Forelimb muscle (tissue), 1 donor: ENCODE measurements around the gene IER5L. TPM values are rescaled to one million over a fixed set of nuclear protein-coding genes. Genes with fewer than 3 reads are reported as not detected.

Source experiments
- DNase-seq: peaks from one replicate; pipeline ENCODE4 v3.0.0-alpha.2; 2013; ENCODE audit warnings: low read depth
- polyA plus RNA-seq: library from polyadenylated mRNA; unstranded; fragments of 120-200 nt; gene quantifications from one replicate; pipeline ENCODE4 v1.2.1, GENCODE V29; 2013; ENCODE audit not compliant: insufficient read length

Gene IER5L
- polyA plus RNA-seq, result 4.0 TPM

DNA sequence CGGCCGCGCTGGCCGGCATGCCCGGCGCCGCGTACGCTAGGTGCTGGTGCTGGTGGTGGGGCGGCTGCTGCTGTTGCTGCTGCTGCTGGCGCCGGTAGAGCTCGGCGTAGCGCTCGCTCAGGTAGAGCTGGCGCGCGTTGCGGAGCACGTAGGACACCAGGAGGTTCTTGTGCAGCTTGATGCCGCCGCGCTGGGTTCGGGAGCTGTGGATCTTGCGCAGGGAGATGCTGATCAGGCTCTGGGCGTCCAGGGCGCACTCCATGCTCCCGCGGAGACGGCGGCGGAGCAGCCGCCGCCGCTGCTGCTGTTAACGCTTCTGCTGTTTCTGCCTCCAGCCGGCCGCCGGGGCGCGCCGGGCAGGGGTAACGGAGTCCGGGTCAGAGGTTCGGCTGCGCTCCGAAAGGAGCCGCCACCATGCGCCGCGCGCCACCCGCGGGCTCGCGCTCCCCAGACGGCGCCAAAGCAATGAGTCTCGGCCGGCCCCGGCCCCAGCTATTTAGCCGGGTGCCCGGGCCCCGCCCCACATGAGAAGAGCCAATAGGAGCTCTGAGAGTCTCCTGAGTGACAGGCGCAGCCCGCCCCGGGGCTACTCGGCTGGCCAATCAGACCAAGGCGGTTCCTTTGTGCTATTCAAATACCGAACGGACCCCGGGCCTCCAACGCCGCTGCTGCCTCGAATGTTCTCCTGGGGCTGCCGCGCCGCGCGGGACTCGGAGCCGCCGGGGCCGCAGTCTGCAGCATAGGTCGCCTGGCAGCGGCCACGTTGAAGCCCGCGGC lies at the start of gene IER5L:
IER5L (minus strand) TSS at position 471 of the 777 bp plus-strand sequence; CDS start at position 262, 209 bp downstream.
- DNase-seq, result peak; percentile 79

DNA sequence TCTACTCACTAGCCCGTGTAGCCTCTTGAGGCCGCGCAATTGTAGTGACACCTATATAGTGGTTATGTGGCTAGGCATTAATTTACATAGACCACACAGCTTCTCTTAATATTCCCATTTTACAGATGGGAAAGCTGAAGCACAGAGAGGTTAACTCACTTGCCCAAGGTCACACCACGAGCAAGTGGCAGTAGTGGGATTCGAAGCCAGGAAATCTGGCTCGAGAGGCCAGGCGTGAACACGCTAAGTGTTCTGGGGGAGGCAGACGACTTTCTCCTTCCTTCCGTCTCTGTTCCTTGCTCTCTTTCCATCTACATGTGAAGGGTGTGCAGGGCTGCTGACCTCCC lies 49.8 kb upstream of the IER5L start:
- no peak for DNase-seq

DNA sequence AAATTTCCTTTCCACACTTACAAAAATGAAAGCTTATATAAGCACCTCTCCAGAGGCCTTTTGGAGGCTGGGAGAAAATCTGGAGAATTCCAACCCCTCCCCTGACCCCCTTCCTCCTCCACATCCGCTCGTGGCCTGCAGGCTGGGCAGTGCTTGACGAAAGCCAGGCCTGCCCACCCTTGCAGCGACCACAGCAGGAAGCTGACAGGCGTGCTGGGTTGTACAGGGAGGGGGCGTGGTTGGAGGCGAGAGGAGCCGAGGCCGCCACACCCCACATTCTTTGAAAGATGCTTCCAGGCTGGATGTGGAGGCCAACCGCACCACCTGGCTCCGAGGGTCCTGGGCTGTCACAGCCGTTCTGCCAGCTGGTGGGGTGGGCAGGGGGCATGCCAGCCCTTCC lies 47.8 kb upstream of the IER5L start:
- DNase-seq, result no peak

DNA sequence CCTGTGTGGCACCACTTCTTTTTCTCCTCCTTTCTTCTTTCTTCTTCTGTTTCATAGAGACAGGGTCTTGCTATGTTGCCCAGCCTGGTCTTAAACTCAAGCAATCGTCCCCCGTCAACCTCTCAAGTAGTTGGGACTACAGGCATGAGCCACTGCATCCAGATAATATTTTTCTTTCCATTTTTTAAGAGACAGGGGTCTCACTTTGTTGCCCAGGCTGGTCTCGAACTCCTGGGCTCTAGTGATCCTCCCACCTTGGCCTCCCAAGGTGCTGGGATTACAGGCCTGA lies 47.4 kb upstream of the IER5L start:
- no peak for DNase-seq

DNA sequence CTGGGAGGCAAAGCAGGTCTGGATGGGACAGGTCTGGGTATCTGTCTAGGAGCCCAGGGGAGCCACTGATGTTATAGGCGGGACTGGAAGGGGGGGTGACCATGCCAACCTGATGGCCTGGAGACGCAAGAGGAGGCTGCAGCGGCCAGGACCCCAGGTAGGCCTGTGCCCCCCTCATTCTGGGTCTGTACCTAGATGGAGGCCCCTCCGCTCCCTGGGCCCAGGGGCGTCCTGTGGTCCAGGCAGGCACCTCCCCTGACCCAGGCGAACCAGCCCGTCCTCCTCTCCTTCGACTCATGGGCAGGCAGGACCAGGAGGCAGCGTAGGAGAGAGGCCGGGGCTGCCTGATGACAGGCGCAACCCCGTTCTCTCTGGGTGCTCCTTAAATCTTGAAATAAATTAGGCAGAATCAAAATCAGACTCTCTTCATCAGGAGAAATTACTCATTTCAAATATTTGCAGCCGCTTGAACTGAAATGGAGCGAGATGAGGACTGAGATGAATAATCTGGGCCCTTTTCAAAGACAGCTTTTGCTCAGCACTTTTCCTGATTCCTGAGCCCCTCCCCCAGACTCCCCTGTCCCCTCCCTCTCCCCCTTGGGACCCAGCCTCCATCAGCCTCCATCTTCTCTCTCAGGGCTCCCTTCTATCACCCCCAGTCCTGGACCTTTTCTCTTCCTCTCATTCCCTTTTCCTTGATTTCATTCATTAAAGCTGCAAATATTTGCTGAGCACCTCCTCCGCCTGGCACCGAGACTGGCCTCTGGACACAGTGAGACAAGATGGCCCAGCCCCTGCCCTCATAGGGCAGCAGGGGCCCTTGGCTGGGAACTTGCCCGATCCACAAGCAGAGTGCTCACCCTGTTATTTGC lies 46.8 kb upstream of the IER5L start:
- no peak for DNase-seq

DNA sequence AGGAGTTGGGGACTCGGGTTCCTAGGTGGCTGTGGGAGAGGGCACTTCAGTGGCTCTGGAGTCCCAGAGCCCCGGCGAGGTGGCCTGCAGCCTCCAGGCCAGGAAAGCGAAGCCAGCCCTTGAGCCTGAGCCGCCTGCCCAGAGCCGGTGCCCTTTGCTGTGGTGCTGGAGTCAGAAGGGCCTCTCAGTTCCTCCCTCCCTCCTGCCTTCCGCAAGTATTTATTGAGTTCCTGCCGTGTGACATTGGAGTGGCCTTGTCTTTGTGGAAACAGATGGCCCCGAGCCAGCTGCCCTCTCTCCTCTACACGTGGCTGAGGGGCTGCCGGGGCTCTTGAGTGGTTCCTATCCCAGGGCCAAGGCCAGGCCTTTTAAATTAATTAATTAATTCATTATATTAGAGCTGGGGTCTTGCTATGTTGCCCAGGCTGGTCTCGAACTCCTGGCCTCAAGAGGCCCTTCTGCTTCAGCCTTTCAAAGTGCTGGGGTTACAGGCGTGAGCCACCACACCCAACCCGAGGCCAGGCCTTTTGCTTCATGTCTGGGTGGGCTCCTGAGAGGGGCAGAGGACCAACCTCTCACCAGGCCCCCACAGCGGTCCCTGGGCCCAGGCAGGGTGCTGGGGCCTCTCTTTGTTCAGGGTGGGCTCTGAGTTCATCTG lies 45.6 kb upstream of the IER5L start:
- no peak for DNase-seq

DNA sequence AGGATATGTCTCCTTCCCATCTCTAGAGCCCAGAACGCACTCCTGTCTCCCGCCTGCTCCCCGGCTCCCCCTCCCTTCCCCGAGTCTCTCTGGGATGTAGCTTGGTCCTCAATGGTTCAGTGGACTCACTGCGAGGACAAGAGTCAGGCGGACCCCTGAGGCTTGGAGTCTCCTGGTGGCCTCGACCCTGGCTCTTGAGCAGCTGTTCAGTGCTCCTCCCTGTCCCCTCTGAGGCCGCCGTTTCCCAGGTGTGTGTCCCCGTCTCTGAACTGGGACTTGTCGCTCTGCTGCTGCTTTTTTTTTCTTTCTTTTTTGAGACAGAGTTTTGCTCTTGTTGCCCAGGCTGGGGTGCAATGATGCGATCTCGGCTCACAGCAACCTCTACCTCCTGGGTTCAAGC lies 44.8 kb upstream of the IER5L start:
- no peak for DNase-seq

DNA sequence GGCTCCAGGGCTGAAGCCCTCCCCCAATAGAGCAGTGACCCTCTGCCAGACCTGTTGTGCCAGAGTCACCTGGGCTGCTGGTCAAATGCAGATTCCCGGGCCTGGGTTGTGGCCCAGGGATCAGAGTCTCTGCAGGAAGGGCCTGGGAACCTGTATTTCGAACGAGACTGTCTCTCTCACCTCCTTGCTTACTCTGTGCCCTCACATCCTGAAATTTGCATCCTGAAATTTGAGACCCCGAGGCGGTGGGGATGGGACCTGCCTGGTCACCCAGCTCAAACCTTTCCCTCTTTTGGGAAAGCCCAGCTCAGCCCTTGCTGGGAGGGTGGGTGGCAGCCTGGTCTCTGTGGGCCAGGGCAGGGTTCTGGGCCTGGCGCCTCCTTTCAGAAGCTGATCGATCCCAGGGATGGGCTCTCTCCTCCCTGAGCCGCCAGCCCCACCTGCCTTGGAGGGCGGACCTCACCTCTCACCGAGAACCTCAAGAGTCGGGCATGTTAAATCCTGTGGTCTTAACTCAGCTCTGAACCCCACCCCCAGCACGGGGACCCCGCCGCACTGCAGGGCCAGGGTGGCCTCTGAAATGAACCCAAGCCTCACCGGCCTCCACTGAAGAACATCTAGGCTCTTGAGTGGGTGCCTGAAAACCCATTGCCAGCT lies 44.0 kb upstream of the IER5L start:
- DNase-seq, result no peak

DNA sequence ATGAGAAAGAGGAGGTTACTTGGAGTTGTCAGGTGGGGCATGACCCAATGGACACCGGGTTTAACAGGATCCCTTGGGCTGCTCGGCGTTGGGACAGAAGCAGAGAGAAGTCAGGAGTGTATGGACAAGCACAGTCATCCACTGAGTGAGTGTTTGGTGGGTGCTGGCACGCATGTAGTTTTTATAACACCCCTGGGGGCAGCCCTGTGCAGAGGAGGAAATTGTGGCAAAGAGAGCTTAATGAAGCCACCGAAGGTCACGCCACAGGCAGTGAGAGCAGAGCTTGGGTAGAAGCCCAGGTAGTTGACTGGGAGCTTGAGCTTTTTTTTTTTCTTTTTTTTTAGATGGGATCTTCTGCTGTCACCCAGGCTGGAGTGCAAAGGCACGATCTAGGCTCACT lies 43.2 kb upstream of the IER5L start:
- DNase-seq, result no peak

DNA sequence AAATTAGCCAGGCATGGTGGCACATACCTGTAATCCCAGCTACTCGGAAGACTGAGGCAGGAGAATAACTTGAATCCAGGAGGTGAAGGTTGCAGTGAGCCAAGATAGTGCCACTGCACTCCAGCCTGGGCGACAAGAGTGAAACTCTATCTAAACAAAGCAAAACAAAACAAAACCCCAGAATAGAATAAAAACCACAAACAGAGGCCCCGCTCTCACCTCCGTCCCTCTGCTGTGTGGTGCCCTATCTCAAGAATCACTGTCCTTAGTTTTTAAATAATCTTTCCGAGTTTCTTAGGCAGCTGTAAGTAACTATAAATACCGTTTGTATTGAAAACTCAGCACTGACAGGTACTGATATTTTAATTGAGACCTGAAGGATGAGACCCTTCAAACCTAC lies 42.7 kb upstream of the IER5L start:
- DNase-seq, result no peak

DNA sequence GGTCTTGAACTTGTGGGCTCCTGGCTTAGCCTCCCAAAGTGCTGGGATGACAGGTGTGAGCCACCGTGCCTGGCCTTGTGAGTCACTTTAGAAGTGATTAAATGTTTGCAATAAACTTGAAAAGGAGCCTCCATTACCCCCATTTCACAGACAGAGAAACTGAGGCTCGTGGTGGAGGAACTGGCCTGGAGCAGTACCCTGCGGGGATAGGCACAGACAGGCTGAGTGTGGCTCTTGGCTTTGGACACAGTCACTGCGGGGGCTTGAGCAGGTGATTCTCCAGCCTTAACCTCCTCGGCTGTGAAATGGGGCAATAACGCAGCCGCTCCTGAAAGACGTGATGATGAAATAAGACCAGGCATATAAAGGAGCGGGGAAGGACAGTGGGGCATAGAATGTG lies 40.9 kb upstream of the IER5L start:
- DNase-seq, result no peak

DNA sequence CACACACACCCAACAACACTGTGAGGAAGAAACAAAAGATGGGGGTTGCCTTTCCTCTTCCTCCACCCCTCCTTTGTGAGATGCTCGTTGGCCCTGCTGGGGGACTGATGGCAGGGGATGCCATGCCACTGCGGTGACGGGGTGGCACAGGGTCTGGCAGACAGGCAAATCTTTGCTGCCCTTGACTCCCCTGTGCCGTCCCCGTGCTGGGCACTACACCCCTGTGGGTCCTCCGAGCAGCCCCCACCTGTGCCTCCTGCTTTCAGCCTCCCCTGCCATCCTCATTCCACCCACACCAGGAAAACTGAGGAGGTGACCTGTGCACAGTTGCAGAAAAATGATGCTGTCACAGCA lies 40.2 kb upstream of the IER5L start:
- no peak for DNase-seq

DNA sequence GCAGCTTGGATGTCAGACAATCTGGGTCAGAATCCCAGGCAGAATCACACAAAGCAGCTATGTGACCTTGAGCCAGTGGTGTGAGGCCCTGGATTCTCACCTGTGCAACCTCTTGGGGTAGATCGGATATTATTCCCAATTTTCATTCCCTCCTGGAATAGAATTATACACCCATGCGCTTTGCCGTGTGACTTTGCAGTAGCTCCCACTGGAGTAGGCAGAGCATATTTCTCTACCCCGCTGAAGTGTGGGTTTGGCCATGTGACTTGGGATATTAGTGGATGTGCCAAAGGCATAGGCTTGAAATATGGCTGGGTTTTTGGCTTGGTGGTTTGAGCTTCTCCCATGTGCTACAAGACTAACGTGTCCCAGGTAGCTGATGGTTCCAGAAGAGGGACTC lies 35.5 kb upstream of the IER5L start:
- no peak for DNase-seq

DNA sequence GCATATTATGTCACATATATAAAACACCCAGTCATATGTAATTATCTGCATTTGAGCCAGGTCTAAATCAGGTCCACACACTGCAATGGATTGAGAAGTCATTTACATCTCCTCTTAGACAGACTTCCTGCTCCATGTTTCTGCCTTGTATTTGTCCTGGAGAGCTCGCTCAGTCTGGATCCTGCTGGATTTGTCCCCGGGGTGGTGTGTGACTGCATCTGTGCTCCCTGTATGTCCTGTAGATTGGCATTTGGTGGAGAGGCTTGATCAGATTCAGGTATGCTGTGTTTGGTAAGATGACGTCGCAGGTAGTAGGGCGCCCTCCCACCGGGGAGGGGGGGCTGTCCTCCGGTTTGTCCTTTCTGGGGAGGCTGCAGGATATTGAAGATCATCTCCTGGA lies 33.6 kb upstream of the IER5L start:
- no peak for DNase-seq

DNA sequence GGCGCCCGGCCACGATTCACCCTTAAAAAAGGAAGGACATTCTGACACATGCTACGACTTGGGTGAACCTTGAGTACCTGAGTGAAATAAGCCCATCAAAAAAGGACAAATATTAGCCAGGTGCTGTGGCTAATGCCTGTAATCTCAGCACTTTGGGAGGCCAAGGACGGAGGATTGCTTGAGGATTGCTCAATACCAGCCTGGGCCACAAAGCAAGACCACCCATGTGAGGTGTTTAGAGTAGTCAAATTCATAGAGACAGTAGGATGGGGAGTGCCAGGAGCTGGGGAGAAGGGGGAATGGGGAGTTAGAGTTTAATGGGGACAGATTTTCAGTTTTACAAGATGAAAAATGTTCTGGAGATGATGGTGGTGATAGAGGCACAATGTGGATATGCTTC lies 32.1 kb upstream of the IER5L start:
- no peak for DNase-seq

DNA sequence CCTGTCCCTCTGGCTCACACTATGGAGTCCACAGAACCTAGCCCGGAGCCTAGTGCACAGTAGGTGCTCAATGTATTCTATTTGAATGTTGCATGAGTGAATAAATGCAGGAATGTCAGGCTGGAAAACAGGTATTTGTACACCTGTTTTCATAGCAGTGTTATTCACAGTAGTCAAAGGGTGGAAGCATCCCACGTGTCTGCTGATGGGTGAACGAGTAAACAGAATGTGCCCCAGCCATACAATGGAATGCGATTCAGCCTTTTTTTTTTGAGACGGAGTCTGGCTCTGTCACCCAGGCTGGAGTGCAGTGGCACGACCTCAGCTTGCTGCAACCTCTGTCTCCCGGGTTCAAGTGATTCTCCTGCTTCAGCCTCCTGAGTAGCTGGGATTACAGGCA lies 31.5 kb upstream of the IER5L start:
- DNase-seq, result no peak

DNA sequence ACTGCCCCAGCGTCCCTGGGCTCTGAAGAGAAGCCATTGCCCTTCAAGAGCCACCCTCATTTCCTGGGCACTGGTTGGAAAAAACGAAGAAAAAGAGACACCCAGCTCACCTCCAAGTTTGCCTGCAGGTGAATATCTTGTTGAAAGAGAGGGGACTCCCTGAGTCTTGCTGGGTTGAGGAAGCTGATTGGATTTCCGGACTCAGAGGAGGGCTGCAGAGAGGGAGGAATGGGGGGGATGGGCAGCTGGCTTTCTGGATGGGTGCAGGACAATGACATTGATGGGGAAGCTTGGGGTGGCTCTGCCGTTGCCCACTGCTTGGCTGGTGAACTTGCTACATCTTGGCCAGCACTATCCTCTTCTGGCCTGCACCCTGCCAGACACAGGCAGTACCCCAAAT lies 31.0 kb upstream of the IER5L start:
- no peak for DNase-seq

DNA sequence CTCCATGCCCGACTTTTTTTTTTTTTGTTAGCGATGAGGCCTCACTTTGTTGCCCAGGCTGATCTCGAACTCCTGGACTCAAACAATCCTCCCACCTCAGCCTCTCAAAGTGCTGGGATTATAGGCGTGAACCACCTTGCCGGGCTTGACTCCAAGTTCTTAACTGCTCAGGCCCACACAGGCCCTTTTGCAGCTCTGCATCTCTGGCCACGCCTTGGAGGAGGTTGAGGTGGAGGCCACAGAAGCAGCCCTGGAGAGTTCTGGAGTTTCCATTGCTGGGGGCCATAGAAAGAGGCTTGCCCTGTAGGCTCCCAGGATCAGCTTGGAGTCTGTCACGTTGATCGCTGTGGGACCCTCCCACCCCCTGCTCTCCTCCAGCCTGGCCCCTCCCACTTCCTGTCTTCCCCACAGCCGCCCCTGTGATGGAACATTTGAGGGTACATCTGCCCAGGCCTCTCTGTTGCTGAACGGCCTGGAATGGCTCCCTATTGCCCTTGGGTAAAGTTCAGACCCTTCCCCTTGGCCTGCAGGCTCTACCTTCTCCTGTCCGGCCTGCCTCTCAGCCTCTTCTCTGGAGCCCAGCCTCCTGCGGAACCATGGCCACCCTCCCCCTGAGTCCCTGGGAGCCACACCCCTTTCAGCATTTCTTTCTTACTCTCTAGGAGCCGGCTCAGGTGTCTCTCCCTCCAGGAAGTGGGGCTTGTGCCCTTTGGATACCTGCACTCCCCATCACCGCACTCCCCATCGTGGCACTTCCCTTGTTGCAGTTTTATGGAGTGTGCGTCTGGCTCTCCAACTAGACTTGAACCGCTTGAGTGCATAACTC lies 30.4 kb upstream of the IER5L start:
- DNase-seq, result no peak

DNA sequence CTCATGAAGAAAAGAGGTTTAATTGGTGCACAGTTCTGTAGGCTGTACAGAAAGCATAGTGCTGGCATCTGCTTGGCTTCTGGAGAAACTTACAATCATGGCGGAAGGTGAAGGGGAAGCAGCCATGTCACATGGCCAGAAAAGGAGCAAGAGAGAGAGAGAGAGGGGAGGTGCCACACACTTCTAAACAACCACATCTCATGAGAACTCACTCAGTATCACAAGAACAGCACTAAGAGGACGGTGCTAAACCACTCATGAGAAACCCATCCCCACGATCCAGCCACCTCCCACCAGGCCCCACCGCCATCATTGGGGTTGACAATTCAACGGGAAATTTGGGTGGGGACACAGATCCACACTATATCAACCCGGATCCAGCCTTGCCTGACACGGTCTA lies 28.8 kb upstream of the IER5L start:
- no peak for DNase-seq

DNA sequence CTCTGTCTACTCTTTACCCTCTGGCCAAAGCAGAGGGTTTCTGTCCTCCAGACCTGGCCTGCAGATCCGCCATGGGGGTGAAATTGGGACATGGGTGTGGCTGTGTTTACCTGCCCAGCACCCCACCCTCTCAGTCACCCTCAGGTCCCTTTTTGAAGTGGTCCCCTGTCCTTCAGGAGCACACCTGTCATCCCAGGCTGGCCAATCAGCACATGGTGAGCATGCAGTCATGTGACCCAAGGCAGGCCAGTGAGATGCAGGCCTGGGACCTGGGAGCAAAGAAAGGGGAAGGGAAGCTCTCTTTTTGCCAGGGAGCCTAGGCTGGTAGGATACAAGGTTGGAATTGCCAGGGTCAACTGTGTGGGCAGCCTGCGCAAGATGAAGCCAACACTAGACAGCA lies 28.3 kb upstream of the IER5L start:
- DNase-seq, result no peak

DNA sequence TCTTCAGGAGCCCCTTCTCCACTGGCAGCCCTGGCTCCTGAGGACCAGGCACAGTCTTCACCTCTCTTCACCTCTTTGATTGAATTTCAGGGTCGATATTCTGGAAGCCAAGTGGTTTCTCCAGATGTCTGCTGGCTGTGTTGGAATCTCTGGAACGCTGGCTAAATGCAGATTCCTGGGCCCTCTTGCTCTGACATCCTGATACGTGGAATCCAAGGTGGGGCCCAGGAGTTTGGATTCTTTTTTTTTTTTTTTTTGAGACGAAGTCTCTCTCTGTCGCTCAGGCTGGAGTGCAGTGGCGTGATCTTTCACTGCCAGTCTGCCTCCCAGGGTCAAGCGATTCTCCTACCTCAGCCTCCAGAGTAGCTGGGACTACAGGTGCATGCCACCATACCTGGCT lies 26.8 kb upstream of the IER5L start:
- DNase-seq, result no peak

DNA sequence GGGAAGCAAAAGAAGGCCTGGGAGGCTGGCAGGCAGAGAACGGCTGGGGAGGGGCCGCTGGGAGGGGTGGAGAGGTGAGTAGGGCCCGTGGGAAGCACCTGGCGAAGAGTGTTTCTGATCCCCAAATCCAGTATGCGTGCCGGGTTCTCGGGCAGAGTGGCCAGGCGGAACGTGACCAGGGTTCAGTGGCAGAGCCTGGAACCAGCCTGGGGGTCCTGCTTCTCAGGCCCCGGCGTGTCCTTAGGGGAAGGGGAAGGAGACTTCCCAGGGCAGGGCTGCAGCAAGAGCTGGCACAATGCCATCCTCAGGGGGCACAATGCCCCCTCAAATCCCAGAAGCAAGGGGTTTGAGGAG lies 25.5 kb upstream of the IER5L start:
- no peak for DNase-seq
